Smooth muscle cell (in vitro differentiated cells): ENCODE results near the gene PRKG1. TPM values are rescaled to one million over a fixed set of nuclear protein-coding genes. Genes with fewer than 3 reads are reported as not detected.

Experiments
- DNase-seq: peaks from one replicate; lab custom pipeline; 2025; ENCODE audit not compliant: unreplicated experiment; lab: John Stamatoyannopoulos, UW
- H2AFZ ChIP-seq: fragments of 200-600 bp; sonication (generic); 2 replicates; pipeline ENCODE4 v1.6.0; 2016; ENCODE audit warnings: antibody characterized with exemption, low read depth, mild to moderate bottlenecking
- H3F3A ChIP-seq: fragments of 200-600 bp; sonication (generic); 2 replicates; pipeline ENCODE4 v1.6.0; 2017; ENCODE audit warnings: antibody characterized with exemption, low read depth
- H3K27ac ChIP-seq: fragments of 200-600 bp; sonication (generic); 2 replicates; pipeline ENCODE4 v1.5.1; 2016; ENCODE audit warnings: low read depth, mild to moderate bottlenecking
- H3K27me3 ChIP-seq: fragments of 200-600 bp; sonication (generic); 2 replicates; pipeline ENCODE4 v1.6.1; 2016; ENCODE audit warnings: low read depth, mild to moderate bottlenecking
- H3K36me3 ChIP-seq: fragments of 200-600 bp; sonication (generic); 2 replicates; pipeline ENCODE4 v1.5.1; 2016; ENCODE audit warnings: low read depth
- H3K4me1 ChIP-seq: fragments of 200-600 bp; sonication (generic); 2 replicates; pipeline ENCODE4 v1.5.1; 2016; ENCODE audit warnings: low read depth
- H3K4me2 ChIP-seq: fragments of 200-600 bp; sonication (generic); 2 replicates; pipeline ENCODE4 v1.6.0; 2016; ENCODE audit warnings: mild to moderate bottlenecking
- H3K4me3 ChIP-seq: fragments of 200-600 bp; sonication (generic); 2 replicates; pipeline ENCODE4 v1.5.1; 2016; ENCODE audit warnings: mild to moderate bottlenecking
- H3K79me2 ChIP-seq: fragments of 200-600 bp; sonication (generic); 2 replicates; pipeline ENCODE4 v1.6.0; 2016; ENCODE audit warnings: low read depth, mild to moderate bottlenecking
- H3K9ac ChIP-seq: fragments of 200-600 bp; sonication (generic); 2 replicates; pipeline ENCODE4 v1.6.0; 2016; ENCODE audit warnings: low read depth
- H3K9me3 ChIP-seq: fragments of 200-600 bp; sonication (generic); replicated peaks from 2 replicates; pipeline ENCODE4 v1.5.1; 2016; ENCODE audit warnings: low read depth
- H4K20me1 ChIP-seq: fragments of 200-600 bp; sonication (generic); 2 replicates; pipeline ENCODE4 v1.6.0; 2016; ENCODE audit warnings: low read depth
- WGBS: methylation state at CpG from one replicate; pipeline ENCODE4 v1.1.7; 2016; ENCODE audit warnings: low lambda C conversion rate; 5-methylcytosine and 5-hydroxymethylcytosine counted together
- polyA plus RNA-seq: library from polyadenylated mRNA; unstranded; fragments of >200 nt; fragmentation: Nextera tagmentation; extraction: Ambion mirVana; gene quantifications from 2 replicates; pipeline ENCODE4 v1.2.1, GENCODE V29; 2016
- total RNA-seq: library from RNA; depleted of rRNA; stranded (reverse); fragments of >200 nt; gene quantifications from 2 replicates; pipeline ENCODE4 v1.2.3, GENCODE V29; 2014
- TF ChIP-seq, protein P1 (sequence below): fragments of 200-600 bp; sonication (generic); IDR thresholded peaks from 2 replicates; pipeline ENCODE4 v1.5.1; 2017; ENCODE audit warnings: borderline replicate concordance, mild to moderate bottlenecking, antibody characterized with exemption; ENCODE audit not compliant: insufficient read depth, poor library complexity, severe bottlenecking

PRKG1 gene
- total and polyA plus RNA-seq, 2 experiments from 2014 or later = 7.2 to 13.4 TPM

DNA sequence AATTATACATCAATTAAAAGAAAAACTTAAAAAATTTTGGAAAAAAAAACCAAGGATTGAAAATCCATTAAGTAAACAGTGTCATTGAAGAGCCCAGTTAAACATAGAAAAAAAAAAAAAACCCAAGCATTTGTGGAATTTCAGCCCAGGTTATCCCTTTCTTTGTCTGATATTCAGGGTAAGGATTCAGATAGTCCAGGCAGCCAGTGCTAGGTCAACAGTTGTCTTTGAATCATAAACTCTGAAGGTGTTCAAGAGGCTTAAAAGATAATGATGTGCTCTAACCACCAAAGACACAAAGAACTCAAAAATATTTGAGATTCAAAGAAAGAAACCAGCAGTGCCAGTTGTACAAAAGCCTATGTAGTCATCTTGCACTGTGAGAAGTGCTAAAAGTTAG is 969.5 kb downstream of the PRKG1 start:
- no peaks in the 10 kb centered on the region for H3K27me3 ChIP-seq
- H3K36me3 ChIP-seq = no peaks in the 10 kb centered on the region
- no peaks in the 10 kb centered on the region for H4K20me1 ChIP-seq
- no peak overlapping the region for H3K27ac ChIP-seq
- TF ChIP-seq, protein P1, sequence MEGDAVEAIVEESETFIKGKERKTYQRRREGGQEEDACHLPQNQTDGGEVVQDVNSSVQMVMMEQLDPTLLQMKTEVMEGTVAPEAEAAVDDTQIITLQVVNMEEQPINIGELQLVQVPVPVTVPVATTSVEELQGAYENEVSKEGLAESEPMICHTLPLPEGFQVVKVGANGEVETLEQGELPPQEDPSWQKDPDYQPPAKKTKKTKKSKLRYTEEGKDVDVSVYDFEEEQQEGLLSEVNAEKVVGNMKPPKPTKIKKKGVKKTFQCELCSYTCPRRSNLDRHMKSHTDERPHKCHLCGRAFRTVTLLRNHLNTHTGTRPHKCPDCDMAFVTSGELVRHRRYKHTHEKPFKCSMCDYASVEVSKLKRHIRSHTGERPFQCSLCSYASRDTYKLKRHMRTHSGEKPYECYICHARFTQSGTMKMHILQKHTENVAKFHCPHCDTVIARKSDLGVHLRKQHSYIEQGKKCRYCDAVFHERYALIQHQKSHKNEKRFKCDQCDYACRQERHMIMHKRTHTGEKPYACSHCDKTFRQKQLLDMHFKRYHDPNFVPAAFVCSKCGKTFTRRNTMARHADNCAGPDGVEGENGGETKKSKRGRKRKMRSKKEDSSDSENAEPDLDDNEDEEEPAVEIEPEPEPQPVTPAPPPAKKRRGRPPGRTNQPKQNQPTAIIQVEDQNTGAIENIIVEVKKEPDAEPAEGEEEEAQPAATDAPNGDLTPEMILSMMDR = no peak
- H3K4me3 ChIP-seq = no peak overlapping the region
- H2AFZ ChIP-seq = no peak overlapping the region
- no peak for DNase-seq
- H3F3A ChIP-seq = no peaks in the 10 kb centered on the region
- H3K4me1 ChIP-seq = peaks cover 16% of the 10 kb centered on the region
- no peak overlapping the region for H3K4me2 ChIP-seq
- H3K9ac ChIP-seq = no peak overlapping the region
- H3K9me3 ChIP-seq = no peaks in the 10 kb centered on the region
- H3K79me2 ChIP-seq = no peaks in the 10 kb centered on the region

DNA sequence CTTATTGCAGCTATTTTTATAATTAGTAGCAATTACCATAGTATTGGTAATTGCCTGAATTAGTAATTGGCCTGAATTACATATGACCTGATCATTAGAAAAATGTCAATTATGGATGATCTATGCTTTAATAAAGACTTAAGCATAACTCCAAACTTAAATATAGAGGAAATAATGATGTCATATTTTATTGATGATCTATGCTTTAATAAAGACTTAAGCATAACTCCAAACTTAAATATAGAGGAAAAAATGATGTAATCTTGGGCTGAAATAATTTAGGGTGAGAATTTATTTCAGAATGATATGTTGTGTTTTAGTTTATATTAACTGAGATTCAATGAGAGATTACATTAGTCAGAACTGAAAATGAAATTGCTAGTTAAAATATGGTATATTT is 973.8 kb downstream of the PRKG1 start:
- H3K27me3 ChIP-seq = no peaks in the 10 kb centered on the region
- TF ChIP-seq, protein P1 = no peak
- no peaks in the 10 kb centered on the region for H3K9me3 ChIP-seq
- H3K36me3 ChIP-seq = no peaks in the 10 kb centered on the region
- DNase-seq = no peak
- H3K4me3 ChIP-seq = no peak overlapping the region
- peaks cover 16% of the 10 kb centered on the region for H3K4me1 ChIP-seq
- no peak overlapping the region for H3K4me2 ChIP-seq
- no peaks in the 10 kb centered on the region for H3K79me2 ChIP-seq
- H3F3A ChIP-seq = no peaks in the 10 kb centered on the region
- no peak overlapping the region for H2AFZ ChIP-seq
- no peak overlapping the region for H3K9ac ChIP-seq
- no peak overlapping the region for H3K27ac ChIP-seq
- H4K20me1 ChIP-seq = no peaks in the 10 kb centered on the region

DNA sequence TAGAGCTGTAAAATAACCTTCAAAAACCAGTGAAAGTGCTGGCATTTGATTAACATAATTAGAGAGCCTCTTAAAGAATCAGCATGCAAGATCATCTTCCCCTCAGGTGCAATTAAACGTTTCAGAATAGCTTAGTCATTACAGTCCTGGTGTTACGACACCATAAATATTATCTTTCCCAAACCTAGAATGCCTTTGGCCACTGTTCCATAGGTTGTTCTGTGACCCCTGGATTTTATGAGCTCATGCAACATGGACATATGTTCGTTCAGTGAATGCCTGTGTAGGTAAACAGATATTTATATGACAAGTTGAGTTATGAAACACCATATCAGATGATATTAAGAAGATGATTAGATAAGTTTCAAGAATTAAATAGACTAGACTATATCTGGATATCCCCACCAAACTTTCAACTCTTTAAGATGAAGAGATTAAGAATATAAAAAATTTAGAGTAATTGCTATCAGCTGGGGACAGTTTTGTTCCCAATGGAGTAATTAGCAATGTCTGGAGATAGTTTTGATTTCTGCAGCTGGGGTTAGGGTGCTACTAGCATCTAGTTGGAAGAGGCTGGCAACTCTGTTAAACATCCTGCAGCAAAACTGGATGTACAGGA is 976.3 kb downstream of the PRKG1 start:
- Histone ChIP-seq H3K9me3 (no peaks in the 10 kb centered on the region), H3F3A (no peaks in the 10 kb centered on the region), H3K27me3 (no peaks in the 10 kb centered on the region), H3K9ac (no peak overlapping the region), H2AFZ (no peak overlapping the region), H3K27ac (no peak overlapping the region), H3K4me2 (no peak overlapping the region), H3K36me3 (no peaks in the 10 kb centered on the region), H4K20me1 (no peaks in the 10 kb centered on the region), H3K4me3 (no peak overlapping the region), H3K4me1 (no peaks in the 10 kb centered on the region), H3K79me2 (no peaks in the 10 kb centered on the region)
- WGBS = 68% methylated on average over 3 of the region's 3 CpGs
- TF ChIP-seq, protein P1 = no peak
- DNase-seq = no peak

DNA sequence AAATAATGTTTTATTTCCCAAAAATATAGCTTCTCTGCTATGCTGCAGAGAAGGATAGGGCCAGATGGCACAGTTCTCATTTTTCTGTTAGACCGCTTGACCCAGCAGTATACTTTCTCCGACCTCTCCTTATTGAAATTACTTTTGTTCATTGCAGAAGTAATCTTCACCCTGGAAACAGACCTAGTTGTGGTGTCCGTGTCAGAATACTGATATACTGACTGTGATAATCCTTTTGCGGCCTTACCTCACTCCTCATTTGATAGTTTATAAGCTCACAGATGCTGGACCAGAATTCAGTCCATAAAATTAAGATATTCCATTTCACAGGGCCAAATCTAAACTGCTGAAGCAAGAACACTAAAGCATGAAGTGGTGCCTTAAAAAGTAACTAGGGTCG is 979.2 kb downstream of the PRKG1 start:
- TF ChIP-seq, protein P1 = no peak
- DNase-seq = no peak
- H3K4me1 ChIP-seq = no peaks in the 10 kb centered on the region
- 84% methylated on average over 5 of the region's 5 CpGs for WGBS
- H3F3A ChIP-seq = no peaks in the 10 kb centered on the region
- no peak overlapping the region for H3K4me2 ChIP-seq
- no peaks in the 10 kb centered on the region for H3K27me3 ChIP-seq
- no peaks in the 10 kb centered on the region for H3K36me3 ChIP-seq
- no peak overlapping the region for H3K4me3 ChIP-seq
- no peak overlapping the region for H2AFZ ChIP-seq
- no peaks in the 10 kb centered on the region for H3K79me2 ChIP-seq
- no peaks in the 10 kb centered on the region for H3K9me3 ChIP-seq
- H3K9ac ChIP-seq = no peak overlapping the region
- H4K20me1 ChIP-seq = no peaks in the 10 kb centered on the region
- no peak overlapping the region for H3K27ac ChIP-seq
